Ascending aorta (tissue), 2 donors: ENCODE data around the gene TRAIP. TPM values are rescaled to one million over a fixed set of nuclear protein-coding genes. Genes with fewer than 3 reads are reported as not detected.

ENCODE experiments used
- DNase-seq, 2 donors: peaks; one replicate each; pipeline ENCODE4 v3.0.0-alpha.2; 2019; ENCODE audit warnings: low spot score in 2 of 2
- H3K27ac ChIP-seq, 2 donors: fragments of 200-600 bp; sonication (generic); one replicate each; pipeline ENCODE4 v1.5.1; 2016 to 2017; ENCODE audit warnings: mild to moderate bottlenecking in 1 of 2
- H3K27me3 ChIP-seq: fragments of 200-600 bp; sonication (generic); one replicate; pipeline ENCODE4 v1.5.1; 2017
- H3K36me3 ChIP-seq, 2 donors: fragments of 200-600 bp; sonication (generic); one replicate each; pipeline ENCODE4 v1.5.1; 2016
- H3K4me1 ChIP-seq, 2 donors: fragments of 200-600 bp; sonication (generic); one replicate each; pipeline ENCODE4 v1.5.1; 2016 to 2017; ENCODE audit warnings: mild to moderate bottlenecking in 1 of 2
- H3K4me3 ChIP-seq, 2 donors: fragments of 200-600 bp; sonication (generic); one replicate each; pipeline ENCODE4 v1.5.1; 2016 to 2017; ENCODE audit warnings: mild to moderate bottlenecking in 1 of 2
- H3K9me3 ChIP-seq, 2 donors: fragments of 200-600 bp; sonication (generic); one replicate each; pipeline ENCODE4 v1.5.1; 2016
- intact Hi-C: fragments of 100-400 bp; cut with DNase I; formaldehyde crosslinking; loops from one replicate; pipeline ENCODE4 v1.15.1; 2023
- total RNA-seq: library from RNA; depleted of rRNA; stranded (reverse); fragments of >200 nt; gene quantifications from one replicate; pipeline ENCODE4 v1.1.0, GENCODE V29; 2016
- TF ChIP-seq, protein P1 (sequence below), 3 experiments: fragments of 200-600 bp in 2 of 3; fragments of 450-650 bp in 1 of 3; sonication (generic) in 2 of 3; IDR thresholded peaks; one replicate each; pipeline ENCODE4 v1.5.1; 2016 to 2019; ENCODE audit warnings: antibody characterized with exemption in 3 of 3, mild to moderate bottlenecking in 1 of 3, moderate library complexity in 1 of 3

The TRAIP gene
- total RNA-seq, 1 donor from 2014 or later, result not detected

DNA sequence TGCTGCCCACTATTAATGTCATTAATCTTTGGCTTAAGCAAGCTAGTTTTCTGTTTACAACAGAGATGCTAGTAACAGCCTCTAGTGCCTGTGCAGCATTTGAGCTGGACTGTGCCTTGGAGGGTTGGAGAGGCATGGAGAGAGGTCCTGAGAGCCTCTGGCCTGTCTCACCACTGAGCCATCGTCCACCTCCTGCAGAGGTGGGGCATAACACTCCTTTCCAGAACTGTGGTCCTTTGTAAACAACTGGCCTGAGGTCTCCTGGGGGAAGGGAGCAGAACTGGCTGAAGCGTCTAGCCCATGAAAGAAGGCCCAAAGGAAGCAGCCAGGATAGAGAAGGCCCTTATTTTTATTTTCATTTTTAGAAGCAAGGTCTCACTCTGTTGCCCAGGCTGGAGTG, 23.4 kb upstream of the TRAIP start:
- Histone ChIP-seq H3K9me3 (no peaks in the 10 kb centered on the region), H3K27ac (no peak overlapping the region), H3K4me1 (no peaks in the 10 kb centered on the region), H3K36me3 (no peaks in the 10 kb centered on the region), H3K27me3 (no peaks in the 10 kb centered on the region), H3K4me3 (no peak overlapping the region)
- intact Hi-C loops, result no loop called here
- TF ChIP-seq, protein P1, sequence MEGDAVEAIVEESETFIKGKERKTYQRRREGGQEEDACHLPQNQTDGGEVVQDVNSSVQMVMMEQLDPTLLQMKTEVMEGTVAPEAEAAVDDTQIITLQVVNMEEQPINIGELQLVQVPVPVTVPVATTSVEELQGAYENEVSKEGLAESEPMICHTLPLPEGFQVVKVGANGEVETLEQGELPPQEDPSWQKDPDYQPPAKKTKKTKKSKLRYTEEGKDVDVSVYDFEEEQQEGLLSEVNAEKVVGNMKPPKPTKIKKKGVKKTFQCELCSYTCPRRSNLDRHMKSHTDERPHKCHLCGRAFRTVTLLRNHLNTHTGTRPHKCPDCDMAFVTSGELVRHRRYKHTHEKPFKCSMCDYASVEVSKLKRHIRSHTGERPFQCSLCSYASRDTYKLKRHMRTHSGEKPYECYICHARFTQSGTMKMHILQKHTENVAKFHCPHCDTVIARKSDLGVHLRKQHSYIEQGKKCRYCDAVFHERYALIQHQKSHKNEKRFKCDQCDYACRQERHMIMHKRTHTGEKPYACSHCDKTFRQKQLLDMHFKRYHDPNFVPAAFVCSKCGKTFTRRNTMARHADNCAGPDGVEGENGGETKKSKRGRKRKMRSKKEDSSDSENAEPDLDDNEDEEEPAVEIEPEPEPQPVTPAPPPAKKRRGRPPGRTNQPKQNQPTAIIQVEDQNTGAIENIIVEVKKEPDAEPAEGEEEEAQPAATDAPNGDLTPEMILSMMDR (IDR thresholded peaks at IDR 0.05), result no peak
- DNase-seq, result no peak

DNA sequence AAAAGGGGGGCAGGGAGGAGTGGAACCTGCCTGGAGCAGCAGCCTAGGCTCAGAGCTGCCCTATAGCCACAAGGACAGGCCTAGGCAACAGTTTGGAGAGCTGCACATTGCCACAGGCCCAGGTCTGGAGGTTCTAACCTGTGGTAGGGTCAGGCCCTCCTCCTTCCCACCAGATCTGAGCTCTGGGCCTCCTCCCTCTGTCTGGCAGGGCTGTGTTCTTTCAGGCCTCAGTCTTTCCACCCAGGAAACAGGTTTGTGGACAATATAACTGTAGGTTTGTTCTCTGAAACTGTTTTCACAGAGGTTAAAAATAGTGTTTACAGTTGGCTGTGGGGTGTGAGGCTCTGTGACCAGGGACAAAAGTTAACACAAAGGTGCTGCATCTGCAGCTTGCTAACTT, 22.3 kb upstream of the TRAIP start:
- intact Hi-C loops, result no loop called here
- no peak for DNase-seq
- TF ChIP-seq, protein P1 (IDR thresholded peaks at IDR 0.05), result no peak
- Histone ChIP-seq H3K27me3 (no peaks in the 10 kb centered on the region), H3K4me1 (no peaks in the 10 kb centered on the region), H3K36me3 (no peaks in the 10 kb centered on the region), H3K9me3 (no peaks in the 10 kb centered on the region), H3K27ac (no peak overlapping the region), H3K4me3 (no peak overlapping the region)

DNA sequence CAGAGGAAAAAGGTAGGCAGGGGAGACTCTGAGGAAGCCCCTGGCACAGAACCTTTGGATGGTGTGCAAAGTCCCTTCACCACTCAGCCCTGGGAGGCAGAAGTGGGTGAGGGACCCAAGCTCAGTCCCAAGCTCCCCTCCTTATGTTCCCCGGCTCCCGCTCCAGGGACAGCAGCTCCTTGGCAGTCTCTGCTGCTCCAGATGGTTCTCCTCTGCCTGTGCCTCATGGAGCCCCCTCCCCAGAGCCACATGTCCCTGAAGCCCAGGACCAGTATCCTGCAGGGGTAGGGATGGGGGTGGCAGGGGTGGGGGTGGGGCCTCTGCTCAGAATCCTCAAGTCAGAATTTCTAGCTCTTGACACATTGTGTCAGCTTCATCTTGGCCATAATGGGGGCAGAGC, 21.4 kb upstream of the TRAIP start:
- Histone ChIP-seq H3K27ac (no peak overlapping the region), H3K27me3 (no peaks in the 10 kb centered on the region), H3K36me3 (no peaks in the 10 kb centered on the region), H3K9me3 (no peaks in the 10 kb centered on the region), H3K4me1 (no peaks in the 10 kb centered on the region), H3K4me3 (no peak overlapping the region)
- DNase-seq, result no peak
- intact Hi-C loops, result no loop called here
- TF ChIP-seq, protein P1 (IDR thresholded peaks at IDR 0.05), result no peak

DNA sequence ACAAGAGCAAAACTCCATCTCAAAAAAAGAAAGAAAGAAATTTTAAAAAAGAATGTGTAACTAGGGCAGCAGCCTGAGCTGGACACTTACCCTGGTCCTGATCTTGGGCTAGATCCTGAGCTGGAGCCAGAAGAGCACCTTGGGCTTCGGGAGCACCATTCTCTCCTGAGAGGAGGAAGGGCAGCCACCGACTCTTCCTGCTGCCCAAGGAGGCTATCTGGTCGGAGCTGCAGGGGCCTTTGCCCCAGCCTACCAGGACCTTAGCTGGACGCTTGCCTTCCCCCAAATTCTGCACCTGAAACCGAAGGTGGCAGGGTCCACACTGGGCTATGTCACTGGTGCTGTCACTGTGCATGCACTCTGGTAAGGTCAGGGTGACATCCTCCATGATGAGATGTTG, 20.2 kb upstream of the TRAIP start:
- Histone ChIP-seq H3K4me3 (no peak overlapping the region), H3K27ac (no peak overlapping the region), H3K9me3 (no peaks in the 10 kb centered on the region), H3K27me3 (no peaks in the 10 kb centered on the region), H3K4me1 (no peaks in the 10 kb centered on the region), H3K36me3 (no peaks in the 10 kb centered on the region)
- intact Hi-C loops, result no loop called here
- DNase-seq, result no peak
- TF ChIP-seq, protein P1 (IDR thresholded peaks at IDR 0.05), result no peak

DNA sequence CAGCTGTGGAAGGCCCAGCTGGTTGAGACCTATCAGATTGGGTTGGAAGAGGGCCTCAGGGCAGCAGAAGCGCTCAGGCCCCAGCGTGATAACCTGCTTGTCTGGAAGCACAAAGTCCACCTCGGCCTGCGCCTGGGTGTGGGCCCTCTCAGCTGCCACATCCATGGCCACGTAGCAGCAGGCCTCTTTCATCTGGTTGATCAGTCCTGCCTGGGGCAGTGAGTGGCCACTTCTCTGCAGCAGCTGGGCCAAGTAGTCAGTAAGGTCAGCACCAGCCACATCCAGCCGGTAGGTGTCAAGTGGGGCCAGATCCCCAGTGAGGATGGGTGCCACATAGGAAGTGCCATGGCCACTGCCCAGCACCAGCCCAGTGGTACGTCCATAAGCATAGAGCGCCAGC, 17.3 kb upstream of the TRAIP start:
- Histone ChIP-seq H3K4me3 (no peak overlapping the region), H3K27ac (no peak overlapping the region), H3K36me3 (no peaks in the 10 kb centered on the region), H3K4me1 (peaks cover 7 to 10% of the 10 kb centered on the region in 2 donors), H3K27me3 (peaks cover 9% of the 10 kb centered on the region), H3K9me3 (no peaks in the 10 kb centered on the region)
- TF ChIP-seq, protein P1 (IDR thresholded peaks at IDR 0.05), result no peak
- no peak for DNase-seq
- intact Hi-C loops, result no loop called here

DNA sequence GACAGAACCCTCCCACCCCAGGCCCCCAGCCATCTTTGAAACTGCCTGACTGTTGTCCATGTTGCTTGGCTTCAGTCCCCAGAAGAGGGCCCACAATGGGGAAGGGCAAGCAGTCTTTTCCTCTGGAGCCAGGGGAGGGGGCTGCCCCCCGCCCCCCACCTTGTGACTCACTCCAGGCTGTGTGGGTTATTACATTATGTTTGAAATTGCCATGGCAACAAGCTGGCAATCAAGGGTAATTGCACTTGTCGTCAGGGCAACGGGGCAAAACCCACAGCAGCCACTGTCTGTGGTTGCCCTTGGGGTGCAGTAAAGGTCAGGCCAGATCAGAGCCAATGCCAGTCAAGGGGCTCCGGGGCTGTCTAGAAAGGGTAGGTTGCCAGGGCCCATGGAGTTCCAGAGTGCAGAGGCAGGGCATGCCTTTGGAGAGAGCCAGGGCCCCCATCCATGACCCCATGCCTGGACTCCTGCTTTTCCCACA, 16.5 kb upstream of the TRAIP start:
- no peak for DNase-seq
- H3K4me1 ChIP-seq, result peaks cover 7 to 10% of the 10 kb centered on the region in 2 donors
- peaks cover 10% of the 10 kb centered on the region for H3K27me3 ChIP-seq
- no peak overlapping the region for H3K4me3 ChIP-seq
- TF ChIP-seq, protein P1 (IDR thresholded peaks at IDR 0.05), result no peak
- H3K9me3 ChIP-seq, result no peaks in the 10 kb centered on the region
- no peak overlapping the region for H3K27ac ChIP-seq
- intact Hi-C loops, result no loop called here
- no peaks in the 10 kb centered on the region for H3K36me3 ChIP-seq
